ENCODE measurements around the gene CHN2. TPM values are rescaled to one million over a fixed set of nuclear protein-coding genes. Genes with fewer than 3 reads are reported as not detected.

Gene CHN2
- total RNA-seq, 1 experiment from 2014 or later, result 2.1 TPM

GRCh38 chr7:29149036-29149435 lies 45.5 kb upstream of the CHN2 start (continued):
- TF ChIP-seq EZH2phosphoT487 (IDR thresholded peaks at IDR 0.05; ENCODE audit: borderline replicate concordance), result no peak
- TF ChIP-seq ATF3 (IDR thresholded peaks at IDR 0.05), result no peak

GRCh38 chr7:29150856-29151255 lies 43.7 kb upstream of the CHN2 start:
- Histone ChIP-seq H3K79me2 (ENCODE audit: insufficient read depth, low read length) (no peaks in the 10 kb centered on the region), H3K4me1 (ENCODE audit: control insufficient read depth in 1 of 2, insufficient read depth in 2 of 2, low read length in 2 of 2) (peaks cover 3 to 12% of the 10 kb centered on the region in 2 experiments; a peak in 2 of 4 replicates), H3K27me3 (ENCODE audit: insufficient read depth, low read length) (no peaks in the 10 kb centered on the region), H3K4me2 (ENCODE audit: low read length) (no peak overlapping the region), H3K9me2 (ENCODE audit: insufficient read depth) (no peaks in the 10 kb centered on the region), H2AFZ (ENCODE audit: low read depth, low read length, poor library complexity, severe bottlenecking) (no peak overlapping the region), H3K9ac (ENCODE audit: low read length) (no peak overlapping the region), H3K9me3 (ENCODE audit: control insufficient read depth in 1 of 2, insufficient read depth in 1 of 2, low read depth in 1 of 2, low read length in 2 of 2) (no peaks in the 10 kb centered on the region), H3K27ac (ENCODE audit: low read depth, low read length) (no peak overlapping the region), H3K4me3 (replicated peaks in 1 of 2; ENCODE audit: low read depth in 1 of 2, low read length in 2 of 2) (no peak overlapping the region), H3K36me3 (ENCODE audit: control insufficient read depth in 1 of 2, insufficient read depth in 2 of 2, low read length in 2 of 2) (no peaks in the 10 kb centered on the region), H4K20me1 (ENCODE audit: insufficient read depth) (no peaks in the 10 kb centered on the region)
- intact Hi-C loops (cut with micrococcal nuclease), result no loop called here
- ATAC-seq, result no peak
- DNase-seq (ENCODE audit: low read depth, low spot score), result no peak
- BruUV-seq (replicated peaks), result no TSS peak
- RAD21 ChIA-PET (ENCODE audit: low non-redundant PET in 1 of 2, low total read pairs in 2 of 2, uncharacterized antibody in 2 of 2, unreplicated experiment in 2 of 2), result no interaction called here
- POLR2A ChIA-PET, result no interaction called here
- CTCF ChIA-PET, result no interaction called here
- no peak for TF ChIP-seq YY1 (IDR thresholded peaks at IDR 0.05; ENCODE audit: extremely low read depth, insufficient replicate concordance, low read depth, low read length)
- TF ChIP-seq FOSL1 (IDR thresholded peaks at IDR 0.05; ENCODE audit: low read depth), result no peak
- TF ChIP-seq ZBTB33 (IDR thresholded peaks at IDR 0.05; ENCODE audit: extremely low read depth, insufficient replicate concordance, low read length), result no peak
- TF ChIP-seq CBX3 (IDR thresholded peaks at IDR 0.05; ENCODE audit: low read depth), result no peak
- no peak for TF ChIP-seq JUND (IDR thresholded peaks at IDR 0.05)
- no peak for TF ChIP-seq TCF7L2 (IDR thresholded peaks at IDR 0.05; ENCODE audit: borderline replicate concordance, extremely low read depth, insufficient read depth, insufficient read length)
- no peak for TF ChIP-seq POLR2AphosphoS5 (IDR thresholded peaks at IDR 0.05; ENCODE audit: low read depth, low read length)
- no peak for TF ChIP-seq CTCF (IDR thresholded peaks at IDR 0.05 in 2 of 3, conservative IDR thresholded peaks at IDR 0.05 in 1 of 3; ENCODE audit: borderline replicate concordance in 1 of 3, insufficient read depth in 1 of 3, low read depth in 2 of 3, low read length in 2 of 3)
- no peak for TF ChIP-seq MAX (IDR thresholded peaks at IDR 0.05)
- no peak for TF ChIP-seq EZH2phosphoT487 (IDR thresholded peaks at IDR 0.05; ENCODE audit: borderline replicate concordance)
- no peak for TF ChIP-seq REST (IDR thresholded peaks at IDR 0.05; ENCODE audit: low read depth)
- TF ChIP-seq CEBPB (IDR thresholded peaks at IDR 0.05; ENCODE audit: low read depth), result no peak
- TF ChIP-seq ATF3 (IDR thresholded peaks at IDR 0.05), result no peak
- no peak for TF ChIP-seq ELF1 (IDR thresholded peaks at IDR 0.05; ENCODE audit: borderline replicate concordance, low read depth)
- TF ChIP-seq POLR2A (IDR thresholded peaks at IDR 0.05; ENCODE audit: borderline replicate concordance, extremely low read depth, insufficient read depth, insufficient read length), result no peak
- TF ChIP-seq SP1 (IDR thresholded peaks at IDR 0.05; ENCODE audit: low read depth), result no peak
- no peak for TF ChIP-seq ZFX (IDR thresholded peaks at IDR 0.05)
- no peak for TF ChIP-seq EZH2 (IDR thresholded peaks at IDR 0.05)

All from HCT116 (cell line).